GM13976 (cell line): Measurements from ENCODE around the gene SETD6.

Experiments
- DNase-seq: peaks from one replicate; pipeline ENCODE4 v3.0.0; 2012; ENCODE audit warnings: low spot score
- CTCF ChIP-seq: IDR thresholded peaks from 2 replicates; pipeline ENCODE4 v1.5.1; 2012; ENCODE audit warnings: borderline replicate concordance, mild to moderate bottlenecking; ENCODE audit not compliant: insufficient read depth; ENCODE audit errors: extremely low read depth, missing control alignments, control extremely low read depth
- in situ Hi-C: fragments of 300-500 bp; cut with MboI; formaldehyde crosslinking; loops from one replicate; pipeline ENCODE4 v1.12.0; 2022; ENCODE audit warnings: low sequenced_read_pairs, mixed read lengths, inconsistent platforms; ENCODE audit not compliant: unreplicated experiment

The SETD6 gene

DNA sequence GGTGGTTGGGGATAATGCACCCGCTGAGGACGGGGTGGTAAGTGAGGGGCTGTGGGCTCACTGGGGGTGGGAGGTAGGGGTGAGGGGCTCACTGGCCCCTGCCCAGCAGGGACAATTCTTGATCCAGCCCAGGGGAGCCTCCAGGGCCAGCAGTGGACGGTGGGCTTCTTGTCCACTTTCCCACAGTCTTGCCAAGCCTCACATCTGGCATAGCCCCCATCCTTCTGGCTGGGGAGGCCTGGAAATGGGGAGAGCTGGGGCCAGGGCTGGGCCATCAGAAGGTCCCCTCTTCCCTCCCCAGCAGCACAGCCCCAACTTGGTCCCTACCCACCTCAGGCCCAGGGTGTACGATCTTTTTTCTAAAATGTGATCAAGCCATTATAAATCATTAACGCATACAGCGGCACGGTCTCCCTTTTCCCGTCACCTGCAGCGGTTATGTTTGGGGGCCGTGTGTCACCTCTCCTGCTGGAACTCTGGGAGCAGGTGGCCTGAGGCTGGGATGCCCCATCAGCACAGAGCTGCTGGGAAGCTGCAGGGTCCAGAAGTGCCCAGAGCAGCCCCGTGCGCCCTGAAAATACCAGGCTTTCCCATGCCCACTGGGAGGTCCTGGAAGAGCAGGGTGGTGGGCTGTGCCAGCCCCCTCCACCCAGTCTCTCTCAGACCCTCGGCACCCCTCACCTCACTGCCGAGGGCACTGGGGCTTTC lies 7.2 kb upstream of the SETD6 start:
- in situ Hi-C loops = loop anchor here (10.0 kb wide), 1 partner anchor 247 kb away; no protein-coding TSS in a partner anchor
- TF ChIP-seq CTCF = no peak
- DNase-seq = no peak

GRCh38 chr16:58508671-58509251 lies 6.6 kb upstream of the SETD6 start:
- in situ Hi-C loops = loop anchor here (10.0 kb wide), 1 partner anchor 246 kb away; no protein-coding TSS in a partner anchor
- DNase-seq = peak; percentile 18
- no peak for TF ChIP-seq CTCF

GRCh38 chr16:58509256-58510096 lies 5.8 kb upstream of the SETD6 start:
- DNase-seq = peak; percentile 16
- TF ChIP-seq CTCF = no peak
- in situ Hi-C loops = loop anchor here (10.0 kb wide), 2 partner anchors 145 to 245 kb away; no protein-coding TSS in a partner anchor

DNA sequence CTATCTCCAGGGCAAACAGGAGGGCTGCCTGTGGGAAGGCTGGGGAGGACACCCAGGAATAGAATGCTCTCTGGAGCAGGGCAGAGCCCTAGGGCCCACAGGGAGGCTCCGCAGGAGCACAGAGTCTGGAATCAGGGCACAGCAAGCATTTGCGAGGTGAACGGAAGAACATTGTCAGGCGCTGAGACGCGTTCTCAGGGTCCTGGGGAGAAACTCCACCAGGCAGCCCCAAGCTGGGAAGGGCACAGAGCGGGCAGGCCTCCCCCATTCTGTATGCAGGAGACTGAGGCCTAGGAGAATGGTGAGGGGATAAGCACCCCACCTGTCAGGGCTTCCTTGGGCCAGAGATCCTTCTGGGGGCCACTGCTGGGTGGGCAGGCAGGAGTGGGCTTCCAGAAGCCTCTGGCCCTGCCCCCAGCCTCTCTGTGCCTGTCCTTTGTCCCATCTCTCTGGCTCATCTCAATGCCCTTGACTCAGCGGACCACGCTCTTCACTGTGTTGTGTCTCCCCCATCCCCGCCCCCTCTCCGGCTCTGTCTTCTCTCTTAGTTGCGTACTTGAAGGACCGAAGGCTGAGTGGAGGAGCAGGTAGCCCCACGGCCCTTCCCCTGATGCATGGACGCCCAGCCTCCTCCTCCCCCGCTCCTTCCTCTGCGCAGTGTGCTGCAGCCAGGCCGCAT lies 5.1 kb upstream of the SETD6 start:
- in situ Hi-C loops = loop anchor here (10.0 kb wide), 1 partner anchor 145 kb away; no protein-coding TSS in a partner anchor
- DNase-seq = no peak
- no peak for TF ChIP-seq CTCF

DNA sequence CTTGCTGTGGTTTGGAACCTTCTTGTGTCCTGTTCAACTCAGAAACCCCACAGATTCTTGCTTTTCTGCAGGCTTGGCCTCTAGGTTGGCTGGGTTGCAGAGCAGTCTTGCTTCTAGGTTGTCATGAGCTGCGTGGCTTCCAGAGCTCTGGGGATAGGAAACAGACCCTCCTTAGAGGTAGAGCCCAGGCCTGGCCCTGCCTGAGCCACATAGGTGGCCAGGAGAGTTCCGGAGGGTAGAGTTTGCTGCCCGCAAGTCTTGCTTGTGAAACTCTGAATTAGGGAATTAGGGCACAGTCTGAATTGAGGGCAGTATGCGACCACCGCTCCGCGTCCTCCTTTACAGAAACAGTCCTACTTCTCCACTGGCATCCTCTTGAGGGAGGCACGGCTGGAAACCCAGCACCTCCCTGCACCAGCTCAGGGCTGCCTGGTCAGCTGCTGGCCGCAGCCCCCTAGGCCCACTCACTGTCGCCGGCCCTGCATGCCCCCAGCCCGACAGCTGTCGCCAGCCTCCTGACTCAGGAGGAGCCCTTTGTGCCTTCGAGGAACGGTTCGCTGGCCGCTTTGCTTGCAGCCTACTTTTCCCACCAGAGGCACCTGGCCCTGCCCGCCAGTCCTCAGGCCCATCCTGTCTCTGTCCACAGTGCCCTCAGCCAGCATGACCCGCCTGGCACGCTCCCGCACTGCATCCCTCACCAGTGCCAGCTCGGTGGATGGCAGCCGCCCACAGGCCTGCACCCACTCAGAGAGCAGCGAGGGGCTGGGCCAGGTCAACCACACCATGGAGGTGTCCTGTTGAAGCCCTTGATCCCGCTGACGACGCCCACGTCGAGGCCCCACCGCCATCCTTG lies 4.3 kb upstream of the SETD6 start:
- no peak for TF ChIP-seq CTCF
- in situ Hi-C loops = loop anchor here (10.0 kb wide), 1 partner anchor 144 kb away; no protein-coding TSS in a partner anchor
- DNase-seq = no peak
